NCI-H2196 (cell line): ENCODE data around the gene ICAM1.

ENCODE experiments used
- DNase-seq: peaks from one replicate; lab custom pipeline; 2025; ENCODE audit not compliant: unreplicated experiment; lab: John Stamatoyannopoulos, UW

ICAM1 gene

DNA sequence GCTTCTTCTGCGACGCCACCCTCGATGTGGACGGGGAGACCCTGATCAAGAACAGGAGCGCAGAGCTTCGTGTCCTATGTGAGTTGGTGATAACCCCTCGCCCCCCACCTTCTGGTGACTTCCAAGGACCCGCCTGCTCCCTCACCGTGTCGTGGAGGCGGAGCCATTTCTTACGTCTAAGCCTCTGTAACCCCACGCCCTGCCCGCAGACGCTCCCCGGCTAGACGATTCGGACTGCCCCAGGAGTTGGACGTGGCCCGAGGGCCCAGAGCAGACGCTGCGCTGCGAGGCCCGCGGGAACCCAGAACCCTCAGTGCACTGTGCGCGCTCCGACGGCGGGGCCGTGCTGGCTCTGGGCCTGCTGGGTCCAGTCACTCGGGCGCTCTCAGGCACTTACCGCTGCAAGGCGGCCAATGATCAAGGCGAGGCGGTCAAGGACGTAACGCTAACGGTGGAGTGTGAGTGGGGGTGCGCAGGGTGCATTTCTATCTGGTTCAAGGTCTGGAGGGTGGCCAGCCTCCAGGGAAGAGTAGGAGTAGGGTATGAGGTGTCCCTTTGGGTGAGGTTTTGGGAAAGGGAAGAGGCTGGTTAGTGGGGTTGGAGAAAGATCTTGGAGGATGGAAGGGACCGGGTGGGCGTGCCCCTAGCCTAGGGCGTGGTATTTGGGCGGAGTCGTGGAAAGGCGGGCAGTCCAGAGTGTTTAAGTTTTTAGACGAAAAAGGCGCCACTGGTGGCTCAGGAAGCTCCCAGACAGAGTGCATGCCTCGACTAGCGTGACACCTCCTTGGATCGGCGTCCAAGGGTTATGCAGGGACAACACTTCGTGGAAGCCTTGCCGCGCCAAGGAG lies 22.1 kb downstream of the ICAM1 start:
- no peak for DNase-seq

DNA sequence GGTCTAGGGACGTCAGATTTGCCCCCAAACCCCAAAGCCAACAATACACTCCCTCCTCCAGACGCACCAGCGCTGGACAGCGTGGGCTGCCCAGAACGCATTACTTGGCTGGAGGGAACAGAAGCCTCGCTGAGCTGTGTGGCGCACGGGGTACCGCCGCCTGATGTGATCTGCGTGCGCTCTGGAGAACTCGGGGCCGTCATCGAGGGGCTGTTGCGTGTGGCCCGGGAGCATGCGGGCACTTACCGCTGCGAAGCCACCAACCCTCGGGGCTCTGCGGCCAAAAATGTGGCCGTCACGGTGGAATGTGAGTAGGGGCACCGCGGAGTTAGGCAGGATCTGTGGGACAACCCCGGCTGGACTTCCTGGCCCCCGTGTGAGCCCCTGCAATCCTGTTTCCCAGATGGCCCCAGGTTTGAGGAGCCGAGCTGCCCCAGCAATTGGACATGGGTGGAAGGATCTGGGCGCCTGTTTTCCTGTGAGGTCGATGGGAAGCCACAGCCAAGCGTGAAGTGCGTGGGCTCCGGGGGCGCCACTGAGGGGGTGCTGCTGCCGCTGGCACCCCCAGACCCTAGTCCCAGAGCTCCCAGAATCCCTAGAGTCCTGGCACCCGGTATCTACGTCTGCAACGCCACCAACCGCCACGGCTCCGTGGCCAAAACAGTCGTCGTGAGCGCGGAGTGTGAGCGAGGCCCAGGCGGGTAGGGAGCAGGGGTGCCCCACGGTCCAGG lies 22.9 kb downstream of the ICAM1 start:
- no peak for DNase-seq

DNA sequence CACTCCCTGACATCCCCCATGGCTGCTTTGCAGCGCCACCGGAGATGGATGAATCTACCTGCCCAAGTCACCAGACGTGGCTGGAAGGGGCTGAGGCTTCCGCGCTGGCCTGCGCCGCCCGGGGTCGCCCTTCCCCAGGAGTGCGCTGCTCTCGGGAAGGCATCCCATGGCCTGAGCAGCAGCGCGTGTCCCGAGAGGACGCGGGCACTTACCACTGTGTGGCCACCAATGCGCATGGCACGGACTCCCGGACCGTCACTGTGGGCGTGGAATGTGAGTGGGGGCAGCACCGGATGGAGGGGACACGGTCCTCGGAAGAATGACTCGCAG lies 23.4 kb downstream of the ICAM1 start:
- no peak for DNase-seq

DNA sequence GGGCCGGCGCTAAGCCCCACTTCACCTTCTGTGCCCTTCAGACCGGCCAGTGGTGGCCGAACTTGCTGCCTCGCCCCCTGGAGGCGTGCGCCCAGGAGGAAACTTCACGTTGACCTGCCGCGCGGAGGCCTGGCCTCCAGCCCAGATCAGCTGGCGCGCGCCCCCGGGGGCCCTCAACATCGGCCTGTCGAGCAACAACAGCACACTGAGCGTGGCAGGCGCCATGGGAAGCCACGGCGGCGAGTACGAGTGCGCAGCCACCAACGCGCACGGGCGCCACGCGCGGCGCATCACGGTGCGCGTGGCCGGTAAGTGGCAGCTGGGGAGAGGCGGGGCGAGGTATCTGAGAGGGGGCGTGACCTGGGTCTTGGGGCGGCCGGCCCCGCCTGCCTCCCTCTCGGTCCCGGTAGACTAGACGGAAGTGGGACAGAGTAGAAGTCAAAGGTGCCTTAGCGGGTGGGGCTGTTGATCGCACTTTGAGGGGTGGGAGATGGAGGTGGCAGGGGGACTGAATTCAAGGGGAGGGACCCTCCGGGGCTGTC lies 24.5 kb downstream of the ICAM1 start:
- DNase-seq, result no peak

DNA sequence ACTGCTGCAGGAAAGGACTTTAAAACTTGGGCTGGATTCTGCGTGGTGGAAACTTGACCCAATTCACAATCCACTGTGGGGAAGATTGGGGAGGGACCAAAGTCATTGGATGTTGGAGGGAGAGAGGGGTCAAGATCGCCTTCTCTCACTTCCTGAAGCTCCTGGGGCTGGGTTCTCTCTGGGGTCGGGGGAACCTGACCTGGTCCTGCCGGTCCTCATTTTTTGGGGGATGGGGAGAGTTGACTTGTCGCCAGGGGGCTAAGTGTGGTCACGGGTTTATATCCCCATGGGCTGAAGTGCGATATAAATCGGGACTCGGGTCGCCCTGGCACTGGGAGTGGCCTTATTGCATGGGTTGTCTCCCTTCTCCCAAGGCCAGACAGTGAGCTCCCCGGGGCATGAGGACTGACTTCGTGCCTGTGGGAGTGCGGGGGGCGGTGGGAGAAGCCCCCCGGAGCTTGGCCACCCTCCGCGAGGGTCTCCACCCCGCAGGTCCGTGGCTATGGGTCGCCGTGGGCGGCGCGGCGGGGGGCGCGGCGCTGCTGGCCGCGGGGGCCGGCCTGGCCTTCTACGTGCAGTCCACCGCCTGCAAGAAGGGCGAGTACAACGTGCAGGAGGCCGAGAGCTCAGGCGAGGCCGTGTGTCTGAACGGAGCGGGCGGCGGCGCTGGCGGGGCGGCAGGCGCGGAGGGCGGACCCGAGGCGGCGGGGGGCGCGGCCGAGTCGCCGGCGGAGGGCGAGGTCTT lies 25.1 kb downstream of the ICAM1 start:
- DNase-seq, result no peak

DNA sequence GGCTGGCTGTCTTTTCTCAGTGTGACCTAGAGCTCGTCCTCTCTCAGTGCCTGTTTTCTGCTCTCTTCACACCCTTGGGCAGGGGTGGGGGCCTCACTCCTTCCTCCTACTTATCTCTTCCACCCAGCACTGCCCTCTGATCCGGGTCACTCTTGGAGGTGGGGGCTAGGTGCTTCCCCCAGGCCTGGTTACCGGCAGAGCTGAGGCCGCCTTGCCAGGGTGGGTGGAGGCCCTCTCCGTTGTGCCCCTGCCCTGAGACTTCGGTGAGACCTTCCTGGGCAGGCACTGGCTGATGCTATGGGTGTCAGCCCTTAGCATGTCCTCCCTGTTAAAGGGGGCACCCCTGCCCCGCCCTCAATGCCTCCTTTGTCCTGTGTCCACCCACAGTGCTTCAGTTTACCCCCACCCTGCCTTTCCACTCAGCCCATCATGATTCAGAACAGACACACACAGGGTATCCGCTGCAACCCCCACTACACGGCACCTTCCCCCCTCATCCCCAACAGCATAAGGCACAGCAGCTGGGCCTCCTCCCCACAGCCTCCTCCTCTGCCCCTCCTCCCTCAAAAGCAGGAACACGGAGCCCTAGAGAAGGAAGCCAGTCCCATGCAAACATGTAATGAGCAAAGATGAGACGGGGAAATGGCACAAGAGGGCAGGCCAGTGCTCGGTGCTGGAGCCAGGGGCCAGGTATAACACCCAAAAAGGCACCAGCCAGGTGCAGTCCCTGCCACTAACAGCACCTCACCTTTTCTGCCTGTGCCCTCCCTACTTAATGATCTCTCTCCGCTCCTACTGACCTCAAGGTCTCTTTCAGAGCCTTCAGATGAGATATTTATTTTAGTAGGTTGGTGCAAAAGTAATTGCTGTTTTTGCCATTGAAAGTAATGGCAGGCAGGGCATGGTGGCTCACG lies 28.9 kb downstream of the ICAM1 start:
- no peak for DNase-seq

DNA sequence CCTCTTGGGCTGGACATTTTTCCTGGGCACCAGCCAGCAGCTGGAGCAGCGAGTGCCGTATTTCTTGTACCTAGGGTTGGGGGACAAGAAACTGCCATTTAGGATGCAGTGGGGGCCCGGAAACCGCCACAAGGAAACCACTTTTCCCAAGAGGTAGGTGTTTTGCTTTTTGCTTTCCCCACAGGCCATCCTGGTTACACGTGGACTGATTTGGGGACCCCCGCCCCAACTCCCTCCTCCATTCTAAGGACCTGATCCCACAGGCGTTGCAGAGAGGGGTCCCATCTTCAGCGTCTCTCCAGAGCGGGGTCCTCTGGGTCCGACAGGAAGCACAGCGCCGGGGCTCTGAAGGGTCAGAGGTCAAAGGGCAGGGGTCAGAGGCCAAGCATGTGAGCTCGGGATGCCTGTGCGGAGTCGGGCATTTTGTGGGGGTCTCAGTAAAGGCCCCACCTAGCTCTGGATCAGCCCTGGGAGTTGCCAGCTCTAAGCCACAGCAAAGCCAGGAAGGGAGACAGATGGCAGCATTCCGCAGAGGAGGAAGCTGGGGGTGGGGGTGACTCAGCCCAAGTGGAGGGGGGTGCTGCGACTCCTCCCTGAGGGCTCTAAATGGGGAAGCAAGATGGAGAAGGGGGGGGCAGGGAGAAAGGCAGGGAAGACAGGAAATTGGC lies 34.4 kb downstream of the ICAM1 start:
- no peak for DNase-seq

DNA sequence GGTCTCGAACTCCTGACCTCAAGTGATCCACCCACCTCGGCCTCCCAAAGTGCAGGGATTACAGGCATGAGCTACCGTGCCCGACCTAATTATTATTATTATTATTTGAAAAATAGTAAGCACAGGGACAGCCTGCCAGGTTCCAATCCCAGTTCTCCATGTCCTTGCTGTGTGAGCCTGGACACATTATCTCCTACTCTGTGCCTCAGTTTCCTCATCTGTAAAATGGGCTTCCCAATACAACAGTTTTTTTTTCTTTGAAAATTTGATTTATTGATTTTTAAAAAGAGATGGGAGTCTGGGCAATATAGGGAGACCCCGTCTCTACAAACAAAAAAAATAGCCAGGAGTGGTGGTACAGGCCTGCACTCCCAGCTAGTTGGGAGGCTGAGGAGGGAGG lies 35.4 kb downstream of the ICAM1 start:
- no peak for DNase-seq

DNA sequence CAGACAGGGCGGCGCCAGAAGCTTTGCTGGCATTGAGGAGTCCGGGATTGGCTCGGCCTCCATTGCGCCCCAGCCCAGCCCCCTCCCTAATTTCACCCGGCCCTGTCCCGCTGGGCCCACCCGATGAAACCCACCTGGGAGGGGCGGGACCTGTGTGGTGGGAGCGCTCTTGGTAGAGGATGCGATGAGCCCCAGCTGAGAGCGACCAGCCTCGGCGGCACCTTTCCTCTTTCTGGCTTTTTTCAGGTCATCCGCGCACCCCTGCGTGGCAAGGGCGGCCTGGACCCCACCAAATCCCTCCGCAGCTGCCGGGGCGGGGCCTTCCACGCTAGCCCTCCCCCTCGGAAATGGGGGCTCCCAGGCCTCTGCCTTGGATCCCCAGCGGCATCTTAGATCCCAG lies 38.5 kb downstream of the ICAM1 start, which contains the start of gene ZGLP1:
ZGLP1 (minus strand) TSS at position 393 of the 400 bp plus-strand sequence.
- DNase-seq, result no peak

DNA sequence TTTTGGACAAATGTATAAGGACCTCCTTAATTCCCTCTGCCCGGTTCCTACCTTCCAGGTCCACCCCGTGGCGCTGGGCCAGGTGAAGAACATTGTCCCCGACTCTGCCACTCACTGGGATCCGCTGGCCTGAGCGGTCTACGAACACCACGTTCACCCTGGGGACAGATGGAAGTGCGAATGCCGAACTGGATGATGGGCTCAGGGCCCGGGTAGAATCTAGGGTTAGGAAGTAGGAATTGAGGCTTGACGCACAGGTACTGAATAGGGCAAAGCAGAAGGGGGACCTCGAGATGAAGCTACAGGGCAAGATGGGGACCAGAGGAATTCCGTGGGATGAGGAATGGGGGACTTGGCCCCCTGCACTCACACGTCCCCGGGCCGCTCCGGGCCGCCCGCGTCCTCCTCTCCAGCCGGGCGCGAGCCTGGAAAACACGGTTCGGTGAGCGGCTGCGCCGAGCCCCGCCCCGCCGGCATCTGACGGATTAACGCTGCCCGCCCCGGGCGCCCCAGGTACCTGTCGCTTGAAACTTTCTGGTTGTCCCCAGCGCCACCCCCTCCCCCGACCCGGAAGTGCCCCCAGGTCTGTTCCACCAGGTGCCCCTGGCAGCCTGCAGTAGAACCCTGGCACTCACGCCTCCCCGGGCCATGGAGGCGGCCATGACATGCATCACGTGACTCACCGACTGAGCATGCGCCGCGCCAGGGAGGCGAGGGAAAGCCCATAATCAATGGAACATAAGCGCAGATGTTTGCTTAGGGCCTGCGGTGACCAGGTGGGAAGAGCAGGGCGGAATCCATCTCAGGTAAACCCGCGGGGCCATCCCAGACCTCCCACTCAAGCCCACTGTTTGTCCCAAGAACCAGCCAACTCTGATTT lies 44.7 kb downstream of the ICAM1 start, which contains the start of gene FDX2:
FDX2 (minus strand) TSS at position 681 of the 880 bp plus-strand sequence; CDS start at position 662, 19 bp downstream.
- peak; percentile 93 for DNase-seq

DNA sequence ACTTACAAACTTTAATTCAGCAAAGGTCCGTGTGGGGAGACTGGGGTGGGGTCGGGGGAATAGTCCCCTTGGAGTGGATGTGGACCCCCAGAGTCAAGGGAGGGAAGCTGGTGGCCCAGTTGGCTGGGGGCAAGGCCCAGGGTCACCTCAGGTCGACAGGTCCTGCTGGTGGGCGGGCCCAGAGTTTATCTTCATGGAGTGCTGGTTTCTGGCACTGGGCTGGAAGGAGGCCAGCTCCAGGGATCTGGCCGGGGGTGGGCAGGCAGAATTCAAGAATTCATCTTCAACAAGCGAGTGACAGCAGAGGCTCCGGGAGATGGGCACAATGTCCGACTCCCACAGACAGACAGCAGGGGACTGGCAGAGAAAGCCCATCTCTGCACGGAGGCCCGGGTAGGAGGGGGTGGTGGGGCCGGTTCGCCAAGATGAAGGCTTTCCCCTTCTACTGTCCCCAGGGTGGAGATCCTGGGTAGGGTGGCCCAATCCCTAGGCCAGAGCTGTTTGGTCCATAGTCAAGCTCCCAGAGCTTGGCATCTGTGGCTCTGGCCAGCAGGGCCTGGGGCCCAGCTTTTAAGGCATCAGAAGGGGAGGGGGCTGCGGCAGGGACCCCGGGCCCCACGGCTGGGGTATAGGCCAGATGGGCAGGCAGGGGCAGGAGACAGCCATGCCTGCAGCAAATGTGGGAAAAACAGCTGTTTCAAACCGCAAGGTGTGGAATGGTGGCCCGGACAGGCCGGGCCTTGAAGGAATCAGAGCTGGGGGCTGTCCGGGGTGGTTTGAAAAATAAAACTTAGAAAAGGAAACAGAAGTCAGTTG lies 45.5 kb downstream of the ICAM1 start:
- peak; percentile 44 for DNase-seq

DNA sequence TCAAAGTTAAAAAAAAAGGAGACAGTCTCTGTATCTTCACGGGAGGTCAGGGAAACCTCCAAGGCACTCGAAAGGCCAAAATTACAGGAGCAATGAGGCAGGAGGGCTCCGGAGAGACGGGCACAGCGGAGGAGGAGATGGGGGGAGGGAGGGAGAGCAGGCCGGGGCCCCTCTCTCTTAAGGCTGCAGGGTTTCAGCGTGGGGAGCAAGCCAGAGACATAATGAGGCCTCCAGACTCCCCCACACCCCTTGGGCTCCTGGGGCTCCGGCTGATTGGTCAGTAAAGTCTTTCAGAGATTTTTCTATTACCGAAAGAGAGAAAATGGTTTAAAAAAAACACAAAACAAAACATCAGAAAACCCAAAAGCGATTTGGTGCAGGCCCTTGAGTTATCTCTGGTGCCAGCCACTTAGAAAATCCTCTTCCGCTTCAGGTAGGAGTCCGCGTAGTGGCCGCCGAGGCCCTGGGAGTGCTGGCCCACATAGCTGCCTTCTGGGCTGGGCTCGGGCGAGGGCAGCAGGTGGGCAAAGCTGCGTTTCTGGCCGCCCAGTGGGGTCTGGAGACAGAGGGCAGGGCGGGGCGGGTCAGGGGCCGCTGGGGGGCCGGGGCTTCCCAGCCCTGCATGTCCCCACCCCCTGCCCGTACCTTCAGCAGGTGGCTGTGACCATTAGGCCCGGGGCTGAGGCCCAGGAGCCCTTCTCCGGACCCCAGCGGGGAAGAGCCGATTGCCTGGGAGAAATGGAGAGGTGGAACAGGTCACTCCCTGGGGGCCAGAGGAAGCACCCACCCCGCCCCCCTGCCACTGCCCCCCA lies 46.3 kb downstream of the ICAM1 start:
- no peak for DNase-seq

DNA sequence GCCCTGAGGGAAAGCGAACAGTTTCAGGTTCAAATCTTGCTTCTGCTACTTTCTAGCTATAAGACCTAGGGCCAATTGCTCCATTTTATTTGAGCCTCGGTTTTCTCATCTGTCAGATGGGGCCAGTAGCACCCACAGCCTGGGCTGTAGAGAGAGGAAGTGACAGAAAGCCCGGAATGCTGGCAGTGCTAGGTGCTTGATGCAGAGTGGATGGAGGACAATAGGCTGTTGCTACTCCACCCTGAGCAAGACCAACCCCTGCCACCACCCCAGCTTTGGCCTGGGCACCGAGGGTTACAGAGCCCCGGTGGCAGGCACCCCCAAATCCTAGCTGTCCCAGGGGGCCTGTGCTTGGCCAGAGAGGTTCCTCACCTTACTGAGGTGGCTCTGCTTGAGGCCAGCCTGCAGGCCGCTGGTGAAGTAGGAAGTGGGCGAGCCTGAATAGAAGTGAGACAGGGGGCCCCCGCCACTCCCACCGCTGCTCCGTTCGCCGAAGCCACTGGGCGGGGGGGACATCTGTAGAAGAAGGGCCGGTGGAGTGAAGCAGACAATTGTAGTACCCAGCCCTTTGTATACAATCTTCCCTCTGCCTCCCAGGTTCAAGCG lies 47.0 kb downstream of the ICAM1 start:
- no peak for DNase-seq

DNA sequence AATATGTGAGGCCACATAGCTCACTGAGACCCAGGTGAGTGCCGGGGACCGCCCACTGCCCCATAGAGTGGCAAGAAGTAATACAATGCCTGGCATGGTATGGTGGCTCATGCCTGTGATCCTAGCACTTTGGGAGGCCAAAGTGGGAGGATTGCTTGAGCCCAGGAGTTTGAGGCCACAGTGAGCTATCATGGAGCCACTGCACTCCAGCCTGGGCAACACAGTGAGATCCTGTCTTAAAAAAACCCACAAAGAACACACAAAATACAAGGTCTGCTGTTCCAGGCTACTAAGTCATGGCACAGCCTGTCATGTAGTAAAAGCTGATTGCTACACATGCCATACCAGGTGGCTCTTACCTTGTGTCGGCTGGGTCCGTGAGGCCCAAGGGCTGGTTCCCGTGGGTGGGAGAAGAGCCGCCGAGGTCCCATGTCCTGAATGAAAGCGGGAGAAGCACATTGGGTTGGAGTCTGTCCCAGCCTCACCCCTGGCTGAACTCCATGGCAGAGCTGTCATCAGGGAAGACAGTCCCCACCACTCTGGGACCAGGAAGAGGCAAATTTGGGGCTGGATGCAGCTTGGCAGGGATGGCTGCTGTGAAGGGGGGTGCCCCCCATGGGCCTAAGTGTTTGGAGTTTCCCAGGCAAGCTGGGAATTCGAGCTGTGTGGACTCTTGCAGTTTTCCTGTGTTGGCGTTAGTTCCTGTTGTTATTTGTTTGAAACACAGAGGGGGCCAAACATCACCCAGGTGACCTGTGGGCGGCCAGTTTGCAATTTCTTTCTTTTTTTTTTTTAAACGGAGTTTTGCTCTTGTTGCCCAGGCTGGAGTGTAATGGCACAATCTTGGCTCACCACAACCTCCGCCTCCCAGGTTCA lies 48.1 kb downstream of the ICAM1 start:
- no peak for DNase-seq

DNA sequence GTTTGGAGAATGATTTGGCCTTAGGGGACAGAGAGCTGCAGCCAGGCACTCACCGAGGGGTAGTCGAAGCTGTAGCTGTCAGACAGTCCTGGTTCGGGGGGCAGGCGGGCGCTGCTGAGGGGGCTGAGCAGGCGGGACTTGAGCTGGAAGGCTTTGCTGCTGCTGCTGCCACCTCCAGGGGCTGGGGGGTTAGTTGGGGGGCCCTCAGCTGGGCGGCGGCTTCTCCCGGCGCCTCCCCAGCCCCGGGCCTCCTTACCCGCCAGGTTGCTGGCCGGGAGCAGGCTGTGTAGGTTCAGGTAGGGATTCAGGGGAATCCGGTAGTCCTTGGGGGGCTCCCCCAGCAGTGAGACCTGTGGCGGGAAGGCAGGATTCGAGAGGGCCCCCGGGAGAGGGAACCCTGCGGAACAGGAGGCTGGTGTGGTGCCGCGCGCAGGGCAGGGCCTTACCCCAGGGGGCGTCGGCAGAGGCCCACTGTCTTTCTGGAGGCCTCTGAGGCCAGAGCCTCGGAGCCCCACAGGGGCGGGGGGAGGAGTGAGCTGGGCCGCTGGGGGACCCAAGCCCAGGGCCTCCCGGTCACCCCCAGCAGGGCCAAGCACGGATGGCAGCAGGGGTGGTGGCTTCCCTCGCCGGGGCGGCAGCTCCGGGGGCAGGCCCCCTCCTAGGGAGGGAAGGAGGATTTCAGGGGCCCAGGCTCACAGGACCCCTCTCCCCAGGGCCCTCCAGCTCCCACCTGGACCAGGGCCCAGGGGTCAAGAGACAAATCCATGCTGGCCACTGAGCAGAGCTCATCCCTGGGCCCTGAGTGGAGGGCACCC lies 49.9 kb downstream of the ICAM1 start:
- no peak for DNase-seq
